Activated naive CD4-positive, alpha-beta T cell treated with anti-CD3 and anti-CD28 coated beads, Interleukin-2, amount 50 U/mL, for 24 hours (primary cell): ENCODE data around the gene CMC2.

Source experiments
- H3K27ac Mint-ChIP-seq: one replicate; pipeline ENCODE4 v1.8.0; 2021; ENCODE audit warnings: mild to moderate bottlenecking, mixed read lengths
- H3K27me3 Mint-ChIP-seq: one replicate; pipeline ENCODE4 v1.8.0; 2021; ENCODE audit warnings: mixed read lengths
- H3K36me3 Mint-ChIP-seq: one replicate; pipeline ENCODE4 v1.8.0; 2021; ENCODE audit warnings: mixed read lengths
- H3K4me1 Mint-ChIP-seq: one replicate; pipeline ENCODE4 v1.8.0; 2021; ENCODE audit warnings: mixed read lengths
- H3K4me3 Mint-ChIP-seq: one replicate; pipeline ENCODE4 v1.8.0; 2021; ENCODE audit warnings: mild to moderate bottlenecking, mixed read lengths
- H3K9me3 Mint-ChIP-seq: one replicate; pipeline ENCODE4 v1.8.0; 2021; ENCODE audit warnings: mixed read lengths

Gene CMC2

DNA sequence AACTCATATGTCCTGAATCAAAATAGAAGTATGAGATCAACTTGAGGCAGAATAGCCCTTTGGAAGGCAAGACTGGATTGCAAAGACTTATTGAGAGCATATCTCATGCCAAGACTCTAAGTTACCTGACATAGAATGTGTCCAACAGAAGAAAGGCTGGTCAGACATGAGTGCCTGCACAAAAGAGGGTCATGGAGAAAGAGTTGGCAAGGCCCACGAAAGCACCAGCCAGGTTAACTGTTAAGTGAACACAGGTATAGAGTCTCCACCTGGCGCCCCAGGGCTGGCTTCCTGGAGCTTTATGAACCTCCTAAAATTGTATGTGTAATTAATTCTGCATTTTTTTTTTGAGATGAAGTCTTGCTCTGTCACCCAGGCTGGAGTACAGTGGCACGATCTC, 71.0 kb downstream of the CMC2 start:
- no peaks in the 10 kb centered on the region for H3K9me3 Mint-ChIP-seq
- no peaks in the 10 kb centered on the region for H3K36me3 Mint-ChIP-seq
- H3K27me3 Mint-ChIP-seq = peaks cover 27% of the 10 kb centered on the region
- no peak overlapping the region for H3K4me3 Mint-ChIP-seq
- no peak overlapping the region for H3K27ac Mint-ChIP-seq
- H3K4me1 Mint-ChIP-seq = peaks cover 8% of the 10 kb centered on the region

- Mint-ChIP-seq H3K4me3 (peak overlapping the region; percentile 77), H3K27me3 (peaks cover 35% of the 10 kb centered on the region), H3K9me3 (no peaks in the 10 kb centered on the region), H3K4me1 (peaks cover 8% of the 10 kb centered on the region), H3K36me3 (no peaks in the 10 kb centered on the region), H3K27ac (no peak overlapping the region)
Measured at GRCh38 chr16:80932708-80933095, 74.0 kb downstream of the CMC2 start.

DNA sequence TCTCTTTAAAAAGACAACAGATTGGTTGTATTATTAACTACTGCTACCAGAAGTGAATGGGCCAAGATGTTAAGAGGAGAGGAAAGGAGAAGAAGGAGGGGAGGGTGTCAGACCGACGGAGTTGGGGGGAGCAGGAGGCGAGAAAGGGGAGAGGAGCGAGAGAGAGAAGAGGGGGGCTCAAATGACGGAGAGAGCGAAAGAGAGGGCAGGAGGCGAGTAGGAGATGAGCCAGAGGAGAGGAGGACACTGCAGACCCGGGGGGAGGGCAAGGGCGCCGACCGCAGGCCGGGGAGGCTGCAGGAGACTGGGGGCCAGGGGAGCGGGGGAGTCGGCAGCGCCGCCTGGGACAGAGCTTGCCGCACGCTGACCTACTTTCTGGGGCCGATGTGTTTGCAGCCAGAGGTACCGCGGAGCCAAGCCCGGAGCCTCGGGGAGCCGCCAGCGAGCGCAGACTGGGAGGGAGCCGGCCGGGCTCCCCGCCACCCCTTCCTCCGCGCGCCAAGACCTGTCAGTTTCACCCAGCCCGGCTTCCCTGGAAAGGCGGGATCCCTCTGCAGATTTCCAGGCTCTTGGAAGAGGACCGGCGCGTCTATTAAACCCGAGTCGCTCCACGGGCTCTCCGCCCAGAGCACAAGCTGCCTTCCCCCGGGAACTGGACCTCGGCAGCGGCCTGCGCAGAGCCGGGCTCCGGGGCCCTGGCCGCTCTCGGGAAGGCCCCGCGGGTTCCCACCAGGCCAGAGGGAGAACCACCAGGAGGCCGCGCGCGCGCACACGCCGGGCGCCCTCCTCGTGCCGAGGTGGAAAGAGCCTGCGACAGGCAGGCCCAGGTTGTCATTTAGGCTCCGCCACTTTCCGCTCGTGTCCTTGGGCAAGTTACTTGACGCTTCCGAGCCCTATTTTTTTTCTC, 74.6 kb downstream of the CMC2 start:
- Mint-ChIP-seq H3K27me3 (peaks cover 38% of the 10 kb centered on the region), H3K27ac (no peak overlapping the region), H3K4me3 (peak overlapping the region; percentile 77), H3K36me3 (no peaks in the 10 kb centered on the region), H3K4me1 (peaks cover 8% of the 10 kb centered on the region), H3K9me3 (no peaks in the 10 kb centered on the region)

- no peak overlapping the region for H3K27ac Mint-ChIP-seq
Measured at GRCh38 chr16:80924372-80924978, 82.2 kb downstream of the CMC2 start.

DNA sequence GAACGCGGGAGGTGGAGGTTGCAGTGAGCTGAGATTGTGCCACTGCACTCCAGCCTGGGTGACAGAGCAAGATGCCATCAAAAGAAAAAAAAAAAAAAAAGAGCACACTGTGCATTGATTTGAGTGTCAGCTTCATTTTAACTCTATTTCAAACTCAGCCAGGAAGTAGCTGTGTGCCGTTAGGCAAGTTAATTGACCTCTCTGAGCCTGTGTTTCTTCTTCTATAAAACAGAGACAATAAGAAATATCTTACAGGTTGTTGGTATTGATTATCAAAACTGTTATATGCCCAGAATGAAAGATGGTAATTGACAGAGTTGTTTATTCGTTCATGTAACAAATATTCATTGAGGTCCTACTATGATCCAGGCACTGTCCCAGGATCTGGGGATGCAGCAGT, 83.3 kb downstream of the CMC2 start:
- H3K4me1 Mint-ChIP-seq = no peaks in the 10 kb centered on the region
- H3K4me3 Mint-ChIP-seq = no peak overlapping the region
- H3K27ac Mint-ChIP-seq = no peak overlapping the region
- peaks cover 15% of the 10 kb centered on the region for H3K27me3 Mint-ChIP-seq
- H3K9me3 Mint-ChIP-seq = no peaks in the 10 kb centered on the region
- no peaks in the 10 kb centered on the region for H3K36me3 Mint-ChIP-seq

More at GRCh38 chr16:80924372-80924978, 82.2 kb downstream of the CMC2 start:
- H3K27me3 Mint-ChIP-seq = peaks cover 10% of the 10 kb centered on the region
- H3K4me1 Mint-ChIP-seq = no peaks in the 10 kb centered on the region
- no peaks in the 10 kb centered on the region for H3K36me3 Mint-ChIP-seq
- no peak overlapping the region for H3K4me3 Mint-ChIP-seq
- H3K9me3 Mint-ChIP-seq = no peaks in the 10 kb centered on the region
